Stimulated activated naive CD8-positive, alpha-beta T cell treated with anti-CD3 and anti-CD28 coated beads, Interleukin-15, Interleukin-2, amounts not matched to agents 100 ng/mL and 50 ng/mL, for 24 hours (primary cell): ENCODE data around the gene UTF1.
"Not testable (repeated sequence)": the region's sequence is repeated elsewhere in the genome, so short reads cannot be mapped to it uniquely, and the experiment has no call there.

Experiments
- H3K27ac Mint-ChIP-seq: one replicate; pipeline ENCODE4 v1.8.0; 2021; ENCODE audit warnings: mild to moderate bottlenecking, mixed read lengths
- H3K27me3 Mint-ChIP-seq: one replicate; pipeline ENCODE4 v1.8.0; 2021; ENCODE audit warnings: mixed read lengths
- H3K36me3 Mint-ChIP-seq: one replicate; pipeline ENCODE4 v1.8.0; 2021; ENCODE audit warnings: low read depth, mixed read lengths
- H3K4me1 Mint-ChIP-seq: one replicate; pipeline ENCODE4 v1.8.0; 2021; ENCODE audit warnings: low read depth, mixed read lengths
- H3K4me3 Mint-ChIP-seq: one replicate; pipeline ENCODE4 v1.8.0; 2021; ENCODE audit warnings: mild to moderate bottlenecking, mixed read lengths
- H3K9me3 Mint-ChIP-seq: one replicate; pipeline ENCODE4 v1.8.0; 2021; ENCODE audit warnings: mixed read lengths

UTF1 gene

GRCh38 chr10:133225707-133226191 lies 4.3 kb upstream of the UTF1 start:
- Mint-ChIP-seq H3K27me3 (peaks cover 44% of the 10 kb centered on the region), H3K36me3 (no peaks in the 10 kb centered on the region), H3K4me3 (peak overlapping the region; percentile 45), H3K27ac (peak overlapping the region; percentile 55), H3K4me1 (peaks cover 22% of the 10 kb centered on the region), H3K9me3 (no peaks in the 10 kb centered on the region)

GRCh38 chr10:133226251-133226808 lies 3.7 kb upstream of the UTF1 start:
- H3K27me3 Mint-ChIP-seq, result peaks cover 41% of the 10 kb centered on the region

GRCh38 chr10:133227256-133227655 lies 2.8 kb upstream of the UTF1 start:
- H3K27me3 Mint-ChIP-seq, result peaks cover 48% of the 10 kb centered on the region
- H3K4me3 Mint-ChIP-seq, result no peak overlapping the region

More at GRCh38 chr10:133226251-133226808, 3.7 kb upstream of the UTF1 start:
- H3K9me3 Mint-ChIP-seq, result no peaks in the 10 kb centered on the region
- H3K36me3 Mint-ChIP-seq, result no peaks in the 10 kb centered on the region
- peaks cover 23% of the 10 kb centered on the region for H3K4me1 Mint-ChIP-seq
- H3K27ac Mint-ChIP-seq, result peak overlapping the region; percentile 55
- H3K4me3 Mint-ChIP-seq, result peak overlapping the region; percentile 45

GRCh38 chr10:133229265-133230043 lies 563 bp upstream of the UTF1 start:
- H3K27me3 Mint-ChIP-seq, result peaks cover 63% of the 10 kb centered on the region
- no peaks in the 10 kb centered on the region for H3K36me3 Mint-ChIP-seq
- no peak overlapping the region for H3K4me3 Mint-ChIP-seq
- no peaks in the 10 kb centered on the region for H3K9me3 Mint-ChIP-seq
- H3K4me1 Mint-ChIP-seq, result peaks cover 26% of the 10 kb centered on the region
- no peak overlapping the region for H3K27ac Mint-ChIP-seq

More at GRCh38 chr10:133227256-133227655, 2.8 kb upstream of the UTF1 start:
- Mint-ChIP-seq H3K9me3 (no peaks in the 10 kb centered on the region), H3K36me3 (no peaks in the 10 kb centered on the region), H3K4me1 (peaks cover 26% of the 10 kb centered on the region), H3K27ac (no peak overlapping the region)

GRCh38 chr10:133230387-133231195 lies 574 bp downstream of the UTF1 start:
- H3K36me3 Mint-ChIP-seq, result no peaks in the 10 kb centered on the region
- no peak overlapping the region for H3K27ac Mint-ChIP-seq
- no peak overlapping the region for H3K4me3 Mint-ChIP-seq
- peaks cover 63% of the 10 kb centered on the region for H3K27me3 Mint-ChIP-seq
- H3K9me3 Mint-ChIP-seq, result no peaks in the 10 kb centered on the region
- H3K4me1 Mint-ChIP-seq, result peaks cover 23% of the 10 kb centered on the region

- no peak overlapping the region for H3K27ac Mint-ChIP-seq
- no peak overlapping the region for H3K4me3 Mint-ChIP-seq
- peaks cover 19% of the 10 kb centered on the region for H3K4me1 Mint-ChIP-seq
- H3K9me3 Mint-ChIP-seq, result no peaks in the 10 kb centered on the region
- H3K36me3 Mint-ChIP-seq, result no peaks in the 10 kb centered on the region
- H3K27me3 Mint-ChIP-seq, result peaks cover 56% of the 10 kb centered on the region
These were observed 1.4 kb downstream of the UTF1 start for GRCh38 chr10:133231244-133231945.

- Mint-ChIP-seq H3K27ac (no peak overlapping the region), H3K4me3 (no peak overlapping the region), H3K4me1 (peaks cover 14% of the 10 kb centered on the region), H3K27me3 (peaks cover 50% of the 10 kb centered on the region), H3K9me3 (no peaks in the 10 kb centered on the region), H3K36me3 (no peaks in the 10 kb centered on the region)
These were observed 2.0 kb downstream of the UTF1 start for GRCh38 chr10:133231946-133232574.

- H3K27ac Mint-ChIP-seq, result not testable (repeated sequence)
These were observed 4.8 kb downstream of the UTF1 start for GRCh38 chr10:133234796-133235195.

GRCh38 chr10:133235265-133235855 lies 5.3 kb downstream of the UTF1 start:
- peaks cover 7% of the 10 kb centered on the region for H3K4me1 Mint-ChIP-seq
- H3K4me3 Mint-ChIP-seq, result peak overlapping the region; percentile 13
- H3K27ac Mint-ChIP-seq, result no peak overlapping the region
- H3K36me3 Mint-ChIP-seq, result no peaks in the 10 kb centered on the region
- H3K9me3 Mint-ChIP-seq, result no peaks in the 10 kb centered on the region
- peaks cover 42% of the 10 kb centered on the region for H3K27me3 Mint-ChIP-seq

More at GRCh38 chr10:133234796-133235195, 4.8 kb downstream of the UTF1 start:
- not testable (repeated sequence) for H3K9me3 Mint-ChIP-seq, H3K4me1 Mint-ChIP-seq, H3K36me3 Mint-ChIP-seq
- Mint-ChIP-seq H3K27me3 (peaks cover 42% of the 10 kb centered on the region), H3K4me3 (peak overlapping the region; percentile 13)

- peaks cover 11% of the 10 kb centered on the region for H3K4me1 Mint-ChIP-seq
- no peak overlapping the region for H3K27ac Mint-ChIP-seq
- H3K9me3 Mint-ChIP-seq, result no peaks in the 10 kb centered on the region
- H3K4me3 Mint-ChIP-seq, result peak overlapping the region; percentile 35
- no peaks in the 10 kb centered on the region for H3K36me3 Mint-ChIP-seq
- peaks cover 46% of the 10 kb centered on the region for H3K27me3 Mint-ChIP-seq
These were observed 5.9 kb downstream of the UTF1 start for GRCh38 chr10:133235932-133236331.

- H3K4me3 Mint-ChIP-seq, result no peak overlapping the region
- H3K36me3 Mint-ChIP-seq, result no peaks in the 10 kb centered on the region
- H3K27me3 Mint-ChIP-seq, result peaks cover 48% of the 10 kb centered on the region
- H3K4me1 Mint-ChIP-seq, result peaks cover 14% of the 10 kb centered on the region
- no peak overlapping the region for H3K27ac Mint-ChIP-seq
- H3K9me3 Mint-ChIP-seq, result no peaks in the 10 kb centered on the region
These were observed 6.6 kb downstream of the UTF1 start for GRCh38 chr10:133236401-133237240.

GRCh38 chr10:133237241-133237587 lies 7.2 kb downstream of the UTF1 start:
- H3K4me3 Mint-ChIP-seq, result no peak overlapping the region
- H3K9me3 Mint-ChIP-seq, result no peaks in the 10 kb centered on the region
- H3K27me3 Mint-ChIP-seq, result peaks cover 46% of the 10 kb centered on the region
- H3K27ac Mint-ChIP-seq, result no peak overlapping the region
- H3K36me3 Mint-ChIP-seq, result no peaks in the 10 kb centered on the region
- peaks cover 18% of the 10 kb centered on the region for H3K4me1 Mint-ChIP-seq
